HG03354 (cell line): ENCODE data around the gene HOXA10.

Experiments
- ATAC-seq: cut with Tn5 transposase; IDR thresholded peaks from one replicate; pipeline ENCODE4 v1.9.1; 2021; ENCODE audit warnings: mild to moderate bottlenecking; ENCODE audit not compliant: unreplicated experiment, poor library complexity, severe bottlenecking

Gene HOXA10

DNA sequence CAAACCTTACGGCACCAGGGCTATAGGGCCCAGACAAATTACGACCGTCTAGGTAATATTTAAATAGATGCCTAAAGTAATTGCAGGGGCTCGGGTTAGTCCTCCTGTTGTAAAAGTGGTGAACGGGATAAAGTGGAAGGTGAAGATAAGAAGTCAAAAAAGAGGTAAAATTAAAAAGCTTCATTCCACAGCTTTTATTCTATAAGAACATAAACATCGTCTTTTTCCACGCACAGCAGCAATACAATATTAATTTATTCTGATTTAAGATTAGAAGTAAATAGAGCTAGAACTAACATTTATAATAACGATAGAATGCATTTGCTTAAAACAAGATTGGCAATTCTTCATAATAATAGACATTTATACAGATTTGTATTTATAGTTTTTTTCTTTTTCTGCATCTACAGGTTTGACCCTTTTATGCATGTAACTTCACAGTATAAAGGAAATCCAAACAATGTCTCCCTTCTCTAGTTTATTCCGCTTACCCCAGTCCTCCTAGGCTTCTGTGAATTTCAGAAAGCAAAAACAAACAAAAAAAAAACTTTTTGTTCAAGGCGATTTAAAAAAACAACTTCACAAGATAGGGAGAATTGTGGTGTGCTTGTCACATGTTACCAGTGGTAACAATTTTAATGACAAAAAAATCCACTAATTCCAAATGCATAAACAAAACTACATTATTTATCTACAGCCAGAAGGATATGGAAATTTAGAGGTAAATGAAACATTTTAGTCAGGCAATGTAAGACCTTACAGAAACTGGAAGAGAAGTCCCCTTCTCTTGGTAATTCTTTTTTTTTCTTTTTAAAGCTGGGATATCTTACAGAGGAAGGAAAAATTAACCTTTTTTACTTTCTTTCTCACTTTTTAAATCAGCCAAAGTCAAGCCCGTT is 3.4 kb downstream of the HOXA10 start:
- ATAC-seq = no peak

DNA sequence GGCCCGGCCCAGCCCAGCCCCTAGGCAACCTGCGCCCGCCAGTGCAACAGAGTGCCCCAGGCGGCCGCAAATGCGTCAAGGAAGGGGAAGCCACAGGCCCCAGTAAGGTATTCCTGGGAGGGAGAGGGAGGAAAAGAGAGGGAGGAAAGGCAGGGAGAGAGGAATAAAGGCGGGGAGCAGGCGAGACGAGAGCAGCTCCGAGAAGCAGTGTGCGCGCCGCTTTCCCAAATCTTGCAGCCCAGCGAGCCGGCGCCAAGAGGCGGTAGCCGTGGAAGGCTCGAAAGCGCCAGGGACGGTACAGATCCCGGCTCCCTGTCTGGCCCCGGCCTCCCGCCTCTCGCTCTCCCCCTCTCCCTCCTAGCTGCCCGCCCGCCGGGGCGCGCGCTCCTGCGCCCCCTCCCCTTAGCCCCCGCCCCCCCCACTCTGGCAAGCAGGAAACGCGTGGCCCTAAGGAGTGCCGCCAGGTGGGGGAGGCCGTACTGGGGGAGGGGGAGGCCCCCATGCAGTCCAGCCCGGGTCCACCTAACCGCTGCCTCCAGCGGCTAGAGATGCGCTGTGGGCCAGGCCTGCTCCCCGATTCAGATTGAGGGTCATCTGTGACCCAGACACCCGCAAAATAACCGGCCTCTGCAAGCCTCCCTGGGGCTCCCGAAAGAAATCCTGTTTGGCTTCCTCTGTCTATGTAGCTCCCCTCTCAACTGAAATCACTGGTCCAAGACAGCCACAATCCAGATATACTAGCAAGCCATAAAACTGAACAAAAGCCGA is 4.3 kb downstream of the HOXA10 start:
- no peak for ATAC-seq

DNA sequence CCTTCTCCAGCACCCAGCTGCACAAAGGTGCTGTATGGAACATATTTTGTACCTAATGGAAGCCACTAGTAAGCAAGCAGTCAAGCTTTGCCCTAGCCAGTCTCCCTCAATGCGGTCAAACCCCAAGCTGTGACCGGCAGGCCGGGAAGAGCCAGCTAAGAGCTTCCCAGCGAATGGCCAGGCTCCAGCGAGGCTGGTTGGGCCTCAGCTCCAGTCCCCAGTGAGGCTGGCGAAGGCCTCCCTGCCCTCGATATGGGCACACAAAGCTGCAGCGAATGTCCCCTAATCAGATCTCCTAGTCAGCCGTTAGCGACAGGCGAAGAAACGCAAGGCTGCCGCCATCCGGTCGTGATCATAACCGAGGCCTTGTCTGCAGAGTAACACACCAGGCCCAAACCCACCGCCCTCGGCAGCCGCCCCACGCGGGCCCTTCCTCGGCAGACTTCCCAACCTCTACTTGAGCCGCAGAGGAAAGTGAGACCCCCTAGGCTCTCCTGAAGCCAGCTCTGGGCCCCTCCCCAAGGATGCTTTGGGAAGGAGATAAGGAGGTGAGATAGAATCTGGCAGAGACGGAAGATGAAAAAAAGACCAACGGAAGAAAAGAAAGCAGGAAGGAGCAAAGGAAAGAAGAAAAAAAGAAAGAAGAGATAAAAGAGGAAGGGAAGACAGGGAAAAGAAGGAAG is 5.7 kb downstream of the HOXA10 start:
- ATAC-seq = no peak

DNA sequence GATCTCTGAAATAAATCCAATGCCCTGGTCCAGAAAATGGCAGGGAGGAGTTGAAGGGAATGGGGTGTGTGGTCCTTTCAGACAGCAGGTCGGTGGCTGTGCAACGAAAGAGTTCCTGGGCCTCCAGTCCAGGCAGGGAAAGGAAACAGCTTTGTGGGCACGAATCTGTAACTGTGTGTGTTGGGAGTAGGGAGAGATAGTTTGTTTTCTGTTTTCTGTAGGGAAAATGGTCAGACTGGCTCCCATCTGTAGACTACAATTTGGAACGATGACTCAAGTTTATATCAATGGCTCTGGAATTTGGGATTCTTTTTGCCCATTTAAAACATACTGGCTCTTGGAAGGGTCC is 6.2 kb downstream of the HOXA10 start:
- ATAC-seq = no peak

DNA sequence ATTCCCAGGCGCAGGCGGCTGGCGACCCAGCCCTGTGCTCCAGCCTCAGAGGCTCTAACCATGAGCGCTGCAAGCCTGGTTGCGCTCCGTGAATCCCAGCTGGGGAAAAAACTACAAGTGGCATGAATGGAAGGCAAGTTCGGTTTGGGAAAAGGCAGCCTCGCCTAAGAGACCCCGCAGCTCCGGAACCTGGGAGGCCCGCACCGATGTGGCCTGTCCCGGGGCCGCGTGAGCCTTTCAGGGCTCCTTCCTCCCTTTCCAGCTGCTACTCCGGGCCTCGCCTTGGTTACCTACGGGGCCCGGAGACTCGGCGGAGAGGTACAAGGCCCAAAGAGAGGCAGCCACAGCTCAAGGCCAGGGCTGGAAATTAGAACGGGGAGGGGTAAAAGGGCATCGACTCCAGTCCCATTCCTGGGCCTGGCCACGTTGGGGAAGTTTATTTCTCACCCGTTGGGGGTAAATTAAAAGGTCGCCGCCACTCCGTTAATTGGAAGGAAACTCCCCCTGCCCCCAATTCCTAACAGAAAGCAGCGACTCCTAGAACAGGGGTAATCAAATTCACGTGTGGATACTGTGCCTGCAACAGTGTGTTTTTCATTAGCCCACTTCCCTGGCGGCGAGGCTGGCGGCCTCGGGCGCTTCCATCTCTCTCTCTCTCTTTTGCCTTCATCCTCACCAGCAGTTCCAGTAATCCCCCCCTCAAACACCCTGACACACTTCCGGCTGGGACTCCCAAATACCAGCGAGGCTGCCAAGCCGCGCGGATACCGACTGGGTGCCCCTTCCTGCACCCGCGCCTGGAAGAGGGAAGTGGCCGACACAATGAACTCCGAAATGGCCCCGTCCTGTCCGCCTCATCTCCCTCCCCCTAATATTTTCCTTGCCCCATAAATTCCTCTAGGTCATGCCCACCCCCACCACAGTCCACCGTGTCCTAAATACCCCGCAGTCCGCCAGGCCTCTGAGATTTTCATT is 7.3 kb downstream of the HOXA10 start:
- ATAC-seq = no peak

DNA sequence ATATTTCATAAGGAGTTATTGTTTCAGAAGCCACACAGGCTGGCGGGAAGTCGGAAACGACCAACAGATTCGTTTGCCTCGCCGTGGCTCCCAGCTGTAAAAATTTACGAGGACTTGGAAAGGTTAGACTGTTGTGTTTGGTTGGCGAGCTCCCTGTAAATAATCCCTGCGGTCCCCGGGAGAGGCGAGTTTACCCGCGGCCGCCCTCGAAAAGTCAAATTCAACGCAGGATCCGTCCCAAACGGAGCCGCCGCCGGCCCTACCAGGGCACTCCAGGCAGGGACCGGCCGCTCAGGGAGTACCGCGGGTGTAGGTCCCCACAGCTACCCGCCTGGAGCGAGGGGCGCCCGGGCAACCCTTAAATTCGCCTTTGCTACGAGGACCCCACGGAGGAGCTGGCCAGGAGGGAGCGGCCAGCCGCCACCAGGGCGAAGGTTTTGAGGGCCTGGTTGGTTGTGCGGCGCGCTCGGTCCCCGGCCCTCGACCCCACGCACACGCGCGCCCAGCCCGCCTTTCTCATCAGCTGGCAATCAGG is 8.1 kb downstream of the HOXA10 start:
- ATAC-seq = no peak

DNA sequence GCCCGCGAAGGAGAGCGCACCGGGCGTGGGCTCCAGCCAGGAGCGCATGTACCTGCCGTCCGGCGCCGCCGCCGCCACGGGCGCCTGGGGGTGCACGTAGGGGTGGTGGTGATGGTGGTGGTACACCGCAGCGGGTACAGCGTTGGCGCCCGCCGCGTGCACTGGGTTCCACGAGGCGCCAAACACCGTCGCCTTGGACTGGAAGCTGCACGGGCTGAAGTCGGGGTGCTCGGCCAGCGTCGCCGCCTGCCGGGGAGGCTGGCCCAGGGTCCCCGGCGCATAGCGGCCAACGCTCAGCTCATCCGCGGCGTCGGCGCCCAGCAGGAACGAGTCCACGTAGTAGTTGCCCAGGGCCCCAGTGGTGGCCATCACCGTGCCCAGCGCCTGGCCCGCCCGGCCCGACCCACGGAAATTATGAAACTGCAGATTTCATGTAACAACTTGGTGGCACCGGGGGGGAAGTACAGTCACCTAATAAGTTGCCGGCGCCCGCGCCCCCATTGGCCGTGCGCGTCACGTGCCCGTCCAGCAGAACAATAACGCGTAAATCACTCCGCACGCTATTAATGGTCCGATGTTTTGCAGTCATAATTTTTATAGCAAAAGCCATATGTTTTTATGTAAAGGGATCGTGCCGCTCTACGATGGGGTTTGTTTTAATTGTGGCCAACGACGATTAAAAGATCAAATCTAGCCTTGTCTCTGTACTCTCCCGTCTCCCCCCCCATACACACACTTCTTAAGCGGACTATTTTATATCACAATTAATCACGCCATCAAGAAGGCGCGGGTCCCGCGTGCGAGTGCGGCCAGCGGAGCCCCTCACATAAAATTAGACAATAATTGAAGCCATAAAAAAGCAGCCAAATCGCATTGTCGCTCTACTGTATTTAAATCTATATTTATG is 8.8 kb downstream of the HOXA10 start, which contains the start of gene HOXA9:
Gene HOXA9 (minus strand): TSS at position 449 of the 907 bp plus-strand sequence. CDS start 80 bp downstream, at position 369.
- ATAC-seq = no peak

DNA sequence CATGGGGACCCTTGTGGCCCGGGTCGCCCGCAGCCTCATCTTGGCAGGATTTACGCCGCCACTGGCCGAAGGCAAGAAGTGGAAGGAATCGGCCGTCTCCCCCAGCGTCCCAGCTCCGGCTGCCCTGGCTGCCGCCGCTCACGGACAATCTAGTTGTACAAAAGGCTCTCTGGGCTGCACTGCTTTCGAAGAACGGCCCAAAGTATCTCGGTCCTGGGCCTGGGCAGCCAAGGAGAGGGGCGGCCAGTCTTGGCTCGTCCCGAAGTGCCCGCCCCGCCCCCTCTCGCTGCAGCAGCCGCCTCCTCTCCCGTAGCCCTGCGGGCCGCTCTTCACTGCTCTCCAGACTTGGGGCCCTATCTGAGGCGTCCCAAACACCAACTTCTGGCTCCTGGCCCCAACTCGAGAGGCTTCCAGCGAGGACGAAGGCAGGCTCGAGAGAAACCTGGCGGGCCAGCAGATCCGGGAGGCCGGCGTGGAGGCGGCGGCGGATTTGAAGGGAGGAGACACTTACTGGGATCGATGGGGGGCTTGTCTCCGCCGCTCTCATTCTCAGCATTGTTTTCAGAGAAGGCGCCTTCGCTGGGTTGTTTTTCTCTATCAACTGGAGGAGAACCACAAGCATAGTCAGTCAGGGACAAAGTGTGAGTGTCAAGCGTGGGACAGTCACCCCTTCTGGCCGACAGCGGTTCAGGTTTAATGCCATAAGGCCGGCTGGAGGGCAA is 9.6 kb downstream of the HOXA10 start:
- ATAC-seq = no peak

DNA sequence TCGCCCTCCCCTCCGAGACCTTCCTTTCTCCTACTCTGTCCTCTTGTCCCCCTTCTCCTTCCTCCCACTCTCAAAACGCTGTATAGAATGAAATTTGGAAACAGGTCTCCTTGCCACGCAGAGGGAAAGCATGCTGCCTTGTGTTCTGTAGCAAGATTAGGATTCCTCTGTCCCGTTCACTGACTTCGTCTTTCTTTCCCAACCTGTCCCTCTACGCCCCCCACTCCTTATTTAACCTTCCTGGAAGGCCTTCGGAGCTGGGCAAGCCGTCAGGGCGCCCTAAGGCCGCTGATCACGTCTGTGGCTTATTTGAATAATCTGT is 10.1 kb downstream of the HOXA10 start:
- ATAC-seq = no peak

DNA sequence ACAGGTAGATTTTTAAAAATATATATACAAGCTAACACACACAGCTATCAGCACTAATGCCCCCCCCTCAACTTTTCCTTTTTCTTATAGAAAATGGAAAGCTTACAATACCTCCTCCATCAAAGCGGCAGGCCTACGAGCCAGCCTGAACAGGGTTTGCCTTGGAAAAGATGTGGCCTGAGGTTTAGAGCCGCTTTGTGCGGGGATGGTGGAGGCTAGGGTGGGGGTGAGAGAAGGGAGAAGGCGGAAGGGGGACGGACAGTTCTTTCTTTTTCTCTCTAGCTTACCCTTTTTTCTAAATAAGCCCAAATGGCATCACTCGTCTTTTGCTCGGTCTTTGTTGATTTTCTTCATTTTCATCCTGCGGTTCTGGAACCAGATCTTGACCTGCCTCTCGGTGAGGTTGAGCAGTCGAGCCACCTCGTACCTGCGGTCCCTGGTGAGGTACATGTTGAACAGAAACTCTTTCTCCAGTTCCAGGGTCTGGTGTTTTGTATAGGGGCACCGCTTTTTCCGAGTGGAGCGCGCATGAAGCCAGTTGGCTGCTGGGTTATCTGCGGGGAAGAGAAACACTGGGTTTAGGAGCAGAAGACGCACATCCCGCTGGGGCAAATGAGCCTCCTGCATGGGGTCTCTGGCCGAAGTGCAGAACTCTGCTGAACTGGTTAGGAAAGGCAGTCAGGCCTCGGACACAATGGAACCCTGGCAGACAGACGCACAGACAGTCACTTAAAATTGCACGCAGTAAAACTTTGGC is 10.7 kb downstream of the HOXA10 start:
- no peak for ATAC-seq

DNA sequence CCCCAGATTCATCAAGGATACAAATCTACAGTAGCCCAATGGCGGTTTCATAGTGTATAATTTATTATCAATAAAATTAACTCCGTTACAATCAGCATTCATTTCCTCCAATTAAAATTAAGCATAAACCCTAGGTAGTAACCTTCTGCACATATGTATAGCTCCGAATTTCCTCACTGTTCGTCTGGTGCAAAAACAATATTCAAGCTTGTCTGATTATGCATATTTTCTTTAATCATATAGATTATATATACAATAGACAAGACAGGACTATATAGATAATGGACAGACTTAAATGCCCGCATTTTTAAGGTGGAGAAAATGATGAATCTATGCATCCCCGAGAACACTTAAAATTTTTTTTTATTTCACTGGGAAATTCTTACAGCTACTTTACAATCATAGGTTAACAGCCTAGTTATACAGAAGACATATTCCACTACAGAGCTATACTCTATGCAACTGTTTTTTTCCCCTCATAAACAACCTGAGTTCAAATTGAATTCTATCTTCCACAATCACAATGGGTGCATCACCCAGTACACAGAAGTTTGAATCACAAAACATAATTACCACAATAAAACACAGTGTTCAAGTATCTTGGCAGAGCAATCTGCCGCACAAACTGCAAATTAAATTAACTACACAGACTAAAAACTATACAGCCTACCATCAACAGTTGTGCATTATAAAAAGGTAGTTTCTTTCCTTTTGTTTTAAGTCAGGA is 11.4 kb downstream of the HOXA10 start:
- no peak for ATAC-seq

DNA sequence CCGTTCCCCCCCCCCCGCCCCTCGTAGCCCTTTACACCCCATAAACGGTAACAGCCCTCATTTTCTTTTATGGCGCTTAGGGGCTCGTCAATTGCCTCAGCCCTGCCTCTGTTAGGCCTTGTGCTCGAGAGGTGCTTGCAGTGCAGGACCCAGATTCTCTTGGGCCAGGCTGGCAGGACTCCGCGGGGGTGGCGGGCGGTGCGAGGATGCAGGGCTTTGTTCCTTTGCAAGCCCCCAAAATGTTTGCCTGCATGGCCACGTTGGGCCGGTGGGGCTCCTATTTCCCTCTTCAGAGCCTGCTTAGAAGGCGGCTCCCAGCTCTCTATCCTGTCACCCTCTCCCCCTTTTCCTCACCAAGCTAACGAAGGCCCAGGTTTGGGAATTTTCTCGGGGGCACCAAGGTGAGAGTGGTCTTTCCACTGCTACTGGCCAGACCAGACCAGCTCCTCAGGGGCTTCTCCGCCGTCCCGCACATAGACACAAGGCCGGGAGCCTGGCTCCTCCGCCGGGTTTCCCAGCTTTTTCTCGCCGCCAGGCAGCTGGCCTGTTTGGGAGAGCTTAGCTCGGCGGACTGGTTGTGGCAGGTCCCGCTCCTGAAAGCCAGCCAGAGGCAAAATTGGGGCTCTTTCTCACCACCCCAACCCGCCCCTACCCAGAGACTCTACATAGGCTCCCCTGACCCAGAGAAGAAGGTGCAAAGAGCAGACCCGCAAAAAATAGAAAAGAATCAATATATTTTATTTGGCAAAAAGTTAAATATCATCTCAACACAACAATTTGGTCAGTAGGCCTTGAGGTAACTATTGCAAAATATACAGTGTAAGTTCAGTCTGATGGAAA is 12.2 kb downstream of the HOXA10 start:
- ATAC-seq = no peak

DNA sequence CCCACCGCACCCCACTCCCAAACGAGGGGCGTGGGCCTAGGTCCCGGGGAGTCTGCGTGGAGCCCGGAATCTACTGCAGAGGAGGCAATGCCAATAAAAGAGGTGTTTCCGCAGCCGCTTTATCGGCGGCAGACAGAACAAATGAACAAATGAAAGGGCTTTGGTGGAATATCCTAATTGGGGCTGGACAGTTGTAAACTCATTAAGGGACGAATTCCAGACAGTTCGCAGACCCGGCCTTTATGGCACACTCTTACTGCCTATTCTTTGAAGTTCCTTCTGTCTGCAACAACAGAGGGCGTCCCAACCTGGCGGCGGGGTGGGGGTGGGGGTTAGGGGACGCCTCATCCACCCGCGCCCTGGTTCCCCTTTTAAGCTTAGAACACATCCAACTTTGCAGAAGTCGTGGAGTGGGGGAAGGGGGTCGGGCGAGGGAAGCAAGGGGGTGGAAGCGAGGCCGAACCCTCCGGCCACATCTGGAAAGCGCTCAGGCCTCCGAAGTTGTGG is 12.9 kb downstream of the HOXA10 start:
- ATAC-seq = no peak

DNA sequence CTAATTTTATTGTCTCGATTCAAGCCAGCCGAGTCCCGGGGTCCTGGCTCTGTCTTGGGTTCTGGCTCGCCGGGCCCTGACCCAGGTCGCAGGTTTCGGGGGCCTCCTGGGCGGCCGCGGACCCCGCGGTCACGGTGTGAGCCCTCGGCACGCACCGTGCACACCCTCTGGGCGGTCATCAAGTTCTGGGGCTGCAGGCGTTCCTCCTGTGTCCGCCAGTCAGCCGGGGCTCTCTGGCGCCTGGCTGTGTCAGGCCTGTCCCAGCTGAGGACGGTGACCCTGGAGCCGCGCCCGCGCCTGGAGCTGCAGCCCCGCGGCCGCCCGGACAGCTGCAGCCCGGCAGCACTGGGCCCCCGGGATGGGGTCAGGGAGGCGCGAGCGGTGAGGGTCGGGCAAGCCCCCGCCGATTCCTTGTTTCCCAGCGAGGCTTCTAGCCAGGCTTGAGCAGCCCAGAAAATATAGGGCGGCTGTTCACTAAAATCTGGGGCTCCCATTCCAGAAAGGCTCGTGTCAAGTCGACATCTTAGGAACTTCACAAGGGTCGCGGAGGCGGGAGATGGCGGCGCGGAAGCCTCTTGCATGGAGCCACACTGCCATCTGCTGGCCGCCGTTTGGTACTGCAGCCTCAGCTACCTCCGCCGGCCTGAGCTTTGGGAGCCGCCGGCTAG is 13.4 kb downstream of the HOXA10 start:
- peak; percentile 54 for ATAC-seq

DNA sequence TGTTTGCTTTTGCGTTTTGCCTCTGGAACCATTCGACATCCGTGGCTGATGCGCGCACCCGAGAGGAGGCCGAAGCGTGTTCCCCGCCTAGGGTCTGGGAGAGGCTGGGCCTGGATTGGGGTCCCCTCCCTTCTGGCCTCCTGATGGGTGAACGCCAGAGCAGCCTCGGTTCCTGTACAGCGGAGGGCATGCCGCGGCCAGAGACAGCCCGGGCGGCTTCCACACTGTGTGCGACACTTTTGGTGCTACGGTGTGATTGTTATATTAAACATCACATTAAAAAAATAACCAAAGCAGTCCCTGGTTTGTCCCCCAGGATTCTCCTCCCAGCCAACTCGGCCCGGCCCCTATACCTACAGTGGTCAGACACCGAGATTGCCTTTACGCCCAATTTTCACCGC is 14.0 kb downstream of the HOXA10 start:
- ATAC-seq = peak; percentile 13
